Central memory CD8-positive, alpha-beta T cell (primary cell): ENCODE data around the gene FBXL16.
A peak's percentile ranks its signal among the peaks of the same experiment; 100 is the strongest.

Experiments used
- ATAC-seq: fragments of 150-1000 bp; cut with Tn5 transposase; replicated peaks from 2 replicates; pipeline ENCODE4 v1.10.0; 2022; ENCODE audit warnings: mild to moderate bottlenecking, moderate FRiP score, moderate number of reproducible peaks; ENCODE audit not compliant: poor library complexity, severe bottlenecking; ENCODE audit errors: extremely low read depth
- DNase-seq, 2 donors: peaks; one replicate each; pipeline ENCODE4 v3.0.0; 2021; ENCODE audit warnings: low spot score in 2 of 2
- H3K27ac Mint-ChIP-seq: one replicate; pipeline ENCODE4 v1.8.0; 2022; ENCODE audit warnings: low read depth, mild to moderate bottlenecking, moderate library complexity, mixed read lengths
- H3K27me3 Mint-ChIP-seq: one replicate; pipeline ENCODE4 v1.8.0; 2022; ENCODE audit warnings: mixed read lengths
- H3K36me3 Mint-ChIP-seq: one replicate; pipeline ENCODE4 v1.8.0; 2022; ENCODE audit warnings: mild to moderate bottlenecking, moderate library complexity, mixed read lengths; ENCODE audit not compliant: insufficient read depth
- H3K4me1 Mint-ChIP-seq: one replicate; pipeline ENCODE4 v1.8.0; 2022; ENCODE audit warnings: mixed read lengths
- H3K4me3 Mint-ChIP-seq: one replicate; pipeline ENCODE4 v1.8.0; 2022; ENCODE audit warnings: mild to moderate bottlenecking, moderate library complexity, mixed read lengths
- H3K9me3 Mint-ChIP-seq: one replicate; pipeline ENCODE4 v1.8.0; 2022; ENCODE audit warnings: mixed read lengths

The FBXL16 gene

DNA sequence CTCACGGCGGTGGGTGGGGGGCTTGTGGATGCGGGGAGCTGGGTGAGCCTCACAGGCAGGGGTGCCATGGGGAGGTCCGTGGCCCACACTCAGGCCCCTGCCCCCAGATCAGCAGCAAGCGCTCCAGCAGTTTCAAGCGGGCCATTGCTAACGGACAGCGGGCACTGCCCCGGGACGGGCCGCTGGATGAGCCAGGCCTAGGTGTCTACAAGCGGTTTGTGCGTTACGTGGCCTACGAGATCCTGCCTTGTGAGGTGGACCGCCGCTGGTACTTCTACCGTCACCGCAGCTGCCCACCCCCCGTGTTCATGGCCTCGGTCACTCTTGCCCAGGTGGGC lies 29.1 kb downstream of the FBXL16 start:
- Mint-ChIP-seq H3K27ac (no peak overlapping the region), H3K27me3 (no peaks in the 10 kb centered on the region), H3K36me3 (peaks cover 14% of the 10 kb centered on the region), H3K4me3 (no peak overlapping the region), H3K4me1 (peaks cover 15% of the 10 kb centered on the region), H3K9me3 (no peaks in the 10 kb centered on the region)
- DNase-seq (no peak), ATAC-seq (no peak)

DNA sequence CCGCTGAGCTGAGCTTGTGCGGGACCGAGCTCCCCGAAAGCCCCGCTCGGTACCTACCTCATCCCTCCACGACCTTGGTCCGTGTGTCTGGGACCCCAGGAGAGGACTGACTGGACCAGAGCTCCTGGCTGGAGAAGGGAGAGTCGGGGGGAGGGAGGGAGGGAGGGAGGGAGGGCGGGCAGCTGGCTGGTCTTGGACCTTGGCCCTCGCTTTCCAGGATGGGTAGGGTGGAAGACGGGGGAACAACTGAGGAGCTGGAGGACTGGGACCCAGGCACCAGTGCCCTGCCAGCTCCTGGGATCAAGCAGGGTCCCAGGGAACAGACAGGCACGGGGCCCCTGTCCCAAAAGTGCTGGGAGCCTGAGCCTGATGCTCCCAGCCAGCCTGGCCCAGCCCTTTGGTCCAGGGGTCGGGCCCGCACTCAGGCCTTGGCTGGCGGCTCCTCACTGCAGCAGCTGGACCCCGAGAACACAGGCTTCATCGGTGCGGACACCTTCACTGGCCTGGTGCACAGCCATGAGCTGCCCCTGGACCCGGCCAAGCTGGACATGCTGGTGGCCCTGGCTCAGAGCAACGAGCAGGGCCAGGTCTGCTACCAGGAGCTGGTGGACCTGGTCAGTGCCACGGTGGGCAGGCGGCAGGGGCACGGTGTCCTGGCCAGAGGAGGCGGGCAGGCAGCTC lies 29.6 kb downstream of the FBXL16 start:
- no peak overlapping the region for H3K4me3 Mint-ChIP-seq
- H3K9me3 Mint-ChIP-seq = no peaks in the 10 kb centered on the region

DNA sequence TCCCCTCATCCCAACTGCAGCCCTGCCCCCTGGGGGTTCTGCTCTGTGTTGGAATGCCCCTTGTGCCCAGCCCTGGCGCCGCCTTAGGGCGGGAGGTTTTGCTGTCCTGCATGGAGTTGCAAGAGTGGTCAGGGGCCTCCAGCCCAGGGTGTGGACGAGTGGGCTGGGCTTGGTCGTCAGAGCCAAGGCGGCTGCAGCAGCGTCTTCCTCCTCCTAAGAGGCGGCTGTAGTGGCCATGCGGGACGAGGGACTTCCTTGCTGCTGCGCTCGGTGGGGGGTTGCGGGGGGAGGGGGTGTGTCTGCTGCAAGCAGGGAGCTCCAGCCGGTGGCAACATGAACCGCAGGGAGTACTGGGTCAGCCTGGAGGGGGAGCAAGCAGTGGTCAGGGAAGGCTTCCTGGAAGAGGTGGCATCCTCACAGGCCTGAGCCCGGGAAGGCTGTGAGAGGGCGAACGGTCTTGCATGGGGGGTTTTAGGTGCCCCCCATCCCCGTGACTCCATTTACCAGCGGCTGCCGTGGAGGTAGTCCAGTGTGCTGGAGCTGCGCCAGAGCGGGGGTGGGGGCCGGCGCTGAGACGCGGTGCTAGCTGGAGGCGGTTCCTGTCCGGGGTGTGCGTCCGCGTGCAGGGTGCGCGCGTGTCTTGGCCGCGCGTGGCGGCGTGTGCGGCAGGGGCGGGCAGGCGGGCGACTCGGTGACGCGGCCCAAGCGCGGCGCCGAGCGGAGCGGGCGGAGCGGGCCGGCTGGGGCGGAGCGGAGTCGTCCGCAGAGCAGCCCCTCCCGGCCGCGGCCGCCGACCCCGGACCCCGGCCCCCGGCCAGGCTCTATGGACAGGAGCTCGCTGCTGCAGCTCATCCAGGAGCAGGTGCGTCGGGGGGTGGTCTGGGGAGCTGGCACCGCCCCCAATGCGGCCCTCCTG lies 30.4 kb downstream of the FBXL16 start, which contains the start of gene RHBDL1:
TSS of gene RHBDL1 (plus strand) at position 704 of the 916 bp plus-strand sequence. CDS start at position 824, 120 bp downstream.
- H3K4me3 Mint-ChIP-seq = peak within 1 kb of the TSS; percentile 50
- no peaks in the 10 kb centered on the region for H3K27me3 Mint-ChIP-seq
- no peak for ATAC-seq
- H3K27ac Mint-ChIP-seq = no peak within 1 kb of the TSS
- H3K9me3 Mint-ChIP-seq = no peaks in the 10 kb centered on the region
- peaks cover 9% of the 10 kb centered on the region for H3K4me1 Mint-ChIP-seq
- H3K36me3 Mint-ChIP-seq = peaks cover 13% of the 10 kb centered on the region
- no peak for DNase-seq

More for the DNA sequence above, 29.6 kb downstream of the FBXL16 start:
- Mint-ChIP-seq H3K27ac (no peak overlapping the region), H3K36me3 (peaks cover 15% of the 10 kb centered on the region), H3K4me1 (peaks cover 11% of the 10 kb centered on the region), H3K27me3 (no peaks in the 10 kb centered on the region)
- ATAC-seq (no peak), DNase-seq (no peak)

DNA sequence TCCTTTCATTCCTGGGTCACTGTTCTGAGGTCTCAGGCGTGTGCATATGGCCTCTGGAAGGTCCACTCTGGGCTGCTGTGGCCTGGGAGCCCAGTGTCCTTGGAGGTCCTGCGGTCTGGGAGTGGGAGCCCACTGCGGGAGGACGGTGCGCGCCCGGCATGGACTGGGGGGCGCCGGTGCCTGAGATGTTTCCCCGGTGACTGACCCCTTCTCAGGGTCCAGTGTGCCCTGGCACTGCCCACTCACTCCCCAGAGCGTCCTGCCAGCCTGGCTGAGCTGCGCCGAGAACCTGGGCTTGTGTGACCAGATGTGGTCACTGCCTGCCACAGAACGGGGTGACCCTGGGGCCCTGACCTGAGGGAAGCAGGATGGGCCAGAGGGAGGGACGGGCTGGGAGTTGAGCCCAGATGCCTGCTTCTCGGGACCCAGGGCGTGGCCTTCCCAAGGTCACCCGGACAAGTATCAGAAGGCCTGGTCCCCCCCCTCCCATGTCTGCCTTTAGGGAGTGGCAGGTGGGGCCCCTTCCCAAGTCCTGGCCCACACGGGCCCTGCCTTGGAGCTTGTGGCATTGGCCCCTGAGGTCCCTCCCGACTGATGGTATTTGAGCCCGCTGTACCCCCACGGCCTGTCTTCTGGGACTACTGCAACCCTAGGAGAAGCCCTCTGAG lies 31.3 kb downstream of the FBXL16 start:
- ATAC-seq (no peak), DNase-seq (no peak)
- H3K4me1 Mint-ChIP-seq = peaks cover 6% of the 10 kb centered on the region
- H3K9me3 Mint-ChIP-seq = no peaks in the 10 kb centered on the region
- H3K4me3 Mint-ChIP-seq = peak overlapping the region; percentile 50
- H3K27me3 Mint-ChIP-seq = no peaks in the 10 kb centered on the region
- peaks cover 14% of the 10 kb centered on the region for H3K36me3 Mint-ChIP-seq
- no peak overlapping the region for H3K27ac Mint-ChIP-seq

DNA sequence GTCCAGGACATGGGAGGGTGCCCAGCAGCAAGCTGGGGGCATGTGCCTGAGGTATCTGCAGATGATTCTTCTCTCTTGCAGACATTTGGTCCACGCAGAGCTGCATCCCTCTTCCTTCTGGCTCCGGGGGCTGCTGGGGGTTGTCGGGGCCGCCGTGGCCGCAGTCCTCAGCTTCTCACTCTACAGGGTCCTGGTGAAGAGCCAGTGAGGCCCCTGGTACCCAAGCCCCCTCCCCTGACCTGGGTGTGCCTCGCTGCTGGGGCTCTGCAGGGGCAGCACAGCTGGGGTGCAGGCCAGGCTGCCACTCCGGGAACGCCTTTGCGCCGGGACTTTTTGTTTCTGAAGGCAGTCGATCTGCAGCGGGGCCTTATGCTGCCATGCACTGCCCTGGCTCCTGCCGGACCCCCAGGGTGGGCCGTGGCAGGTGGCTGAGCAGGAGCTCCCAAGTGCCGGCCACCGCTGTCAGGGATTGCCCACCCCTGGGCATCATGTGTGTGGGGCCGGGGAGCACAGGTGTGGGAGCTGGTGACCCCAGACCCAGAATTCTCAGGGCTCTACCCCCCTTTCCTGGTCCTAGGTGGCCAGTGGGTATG lies 32.1 kb downstream of the FBXL16 start:
- ATAC-seq (no peak), DNase-seq (no peak)
- Mint-ChIP-seq H3K36me3 (peaks cover 11% of the 10 kb centered on the region), H3K9me3 (no peaks in the 10 kb centered on the region), H3K27me3 (no peaks in the 10 kb centered on the region), H3K4me3 (no peak overlapping the region), H3K27ac (no peak overlapping the region), H3K4me1 (peaks cover 6% of the 10 kb centered on the region)

DNA sequence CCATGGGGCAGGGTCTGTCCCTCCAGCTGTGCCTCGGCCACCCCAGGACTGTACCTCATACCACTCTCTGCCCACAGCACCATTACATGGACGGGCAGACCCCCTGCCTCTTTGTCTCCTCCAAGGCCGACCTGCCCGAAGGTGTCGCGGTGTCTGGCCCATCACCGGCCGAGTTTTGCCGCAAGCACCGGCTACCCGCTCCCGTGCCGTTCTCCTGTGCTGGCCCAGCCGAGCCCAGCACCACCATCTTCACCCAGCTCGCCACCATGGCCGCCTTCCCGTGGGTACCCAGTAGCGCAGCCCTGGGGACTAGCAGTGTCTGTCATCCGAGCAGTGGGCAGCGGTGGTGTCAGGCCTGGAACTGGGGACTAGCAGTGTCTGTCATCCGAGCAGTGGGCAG lies 32.8 kb downstream of the FBXL16 start:
- Mint-ChIP-seq H3K27ac (no peak overlapping the region), H3K27me3 (no peaks in the 10 kb centered on the region), H3K4me1 (peaks cover 6% of the 10 kb centered on the region), H3K9me3 (no peaks in the 10 kb centered on the region), H3K36me3 (peaks cover 11% of the 10 kb centered on the region), H3K4me3 (no peak overlapping the region)
- ATAC-seq (no peak), DNase-seq (no peak)

DNA sequence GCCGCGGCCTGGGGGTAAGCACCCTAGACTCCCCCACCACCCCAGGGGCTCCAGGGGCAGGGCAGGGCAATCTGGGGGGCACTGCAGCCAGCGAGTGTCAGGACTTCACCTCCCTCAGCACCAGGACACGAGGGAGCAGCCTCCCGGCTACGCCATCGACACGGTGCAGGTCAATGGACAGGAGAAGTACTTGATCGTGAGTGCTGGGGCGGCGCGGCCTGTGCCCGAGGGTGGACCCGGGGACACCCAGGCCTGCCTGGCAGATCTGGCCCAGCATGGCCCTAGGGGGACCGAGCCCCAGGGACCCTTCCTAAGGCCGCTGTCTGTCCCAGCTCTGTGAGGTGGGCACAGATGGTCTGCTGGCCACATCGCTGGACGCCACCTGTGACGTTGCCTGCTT lies 33.2 kb downstream of the FBXL16 start:
- Mint-ChIP-seq H3K27ac (no peak overlapping the region), H3K27me3 (no peaks in the 10 kb centered on the region), H3K4me1 (peaks cover 6% of the 10 kb centered on the region), H3K36me3 (peaks cover 11% of the 10 kb centered on the region), H3K4me3 (no peak overlapping the region), H3K9me3 (no peaks in the 10 kb centered on the region)
- no peak for ATAC-seq
- DNase-seq = no peak

DNA sequence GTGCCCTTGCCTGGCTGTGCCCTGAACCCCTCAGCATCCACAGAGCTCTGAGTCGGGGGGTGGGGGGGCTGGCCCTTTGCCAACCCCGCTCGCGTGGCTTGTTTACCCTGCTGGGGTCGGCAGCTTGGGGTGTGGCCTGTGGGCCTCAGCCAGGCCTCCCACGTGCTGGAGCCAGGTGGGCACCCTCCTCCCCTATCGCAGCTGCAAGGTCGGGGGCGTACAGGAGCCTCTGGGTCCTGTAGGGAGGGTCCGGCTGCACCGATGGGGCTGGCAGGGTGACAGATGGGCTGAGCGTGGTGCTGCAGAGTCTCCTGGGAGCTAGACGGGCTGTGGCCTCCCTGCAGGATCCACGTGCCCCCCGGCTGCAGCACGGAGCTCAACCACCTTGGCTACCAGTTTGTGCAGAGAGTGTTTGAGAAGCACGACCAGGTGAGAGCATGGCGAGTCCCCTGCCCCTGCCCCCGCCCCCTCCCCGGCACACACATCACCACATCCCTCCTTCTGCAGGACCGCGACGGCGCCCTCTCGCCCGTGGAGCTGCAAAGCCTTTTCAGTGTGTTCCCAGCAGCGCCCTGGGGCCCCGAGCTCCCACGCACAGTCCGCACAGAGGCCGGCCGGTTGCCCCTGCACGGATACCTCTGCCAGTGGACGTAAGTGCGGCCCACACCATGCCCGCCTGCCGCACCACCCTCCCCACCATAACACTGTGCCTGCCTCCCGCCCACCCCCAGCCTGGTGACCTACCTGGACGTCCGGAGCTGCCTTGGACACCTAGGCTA lies 34.1 kb downstream of the FBXL16 start:
- no peak for DNase-seq
- H3K4me3 Mint-ChIP-seq = no peak overlapping the region
- ATAC-seq = no peak

DNA sequence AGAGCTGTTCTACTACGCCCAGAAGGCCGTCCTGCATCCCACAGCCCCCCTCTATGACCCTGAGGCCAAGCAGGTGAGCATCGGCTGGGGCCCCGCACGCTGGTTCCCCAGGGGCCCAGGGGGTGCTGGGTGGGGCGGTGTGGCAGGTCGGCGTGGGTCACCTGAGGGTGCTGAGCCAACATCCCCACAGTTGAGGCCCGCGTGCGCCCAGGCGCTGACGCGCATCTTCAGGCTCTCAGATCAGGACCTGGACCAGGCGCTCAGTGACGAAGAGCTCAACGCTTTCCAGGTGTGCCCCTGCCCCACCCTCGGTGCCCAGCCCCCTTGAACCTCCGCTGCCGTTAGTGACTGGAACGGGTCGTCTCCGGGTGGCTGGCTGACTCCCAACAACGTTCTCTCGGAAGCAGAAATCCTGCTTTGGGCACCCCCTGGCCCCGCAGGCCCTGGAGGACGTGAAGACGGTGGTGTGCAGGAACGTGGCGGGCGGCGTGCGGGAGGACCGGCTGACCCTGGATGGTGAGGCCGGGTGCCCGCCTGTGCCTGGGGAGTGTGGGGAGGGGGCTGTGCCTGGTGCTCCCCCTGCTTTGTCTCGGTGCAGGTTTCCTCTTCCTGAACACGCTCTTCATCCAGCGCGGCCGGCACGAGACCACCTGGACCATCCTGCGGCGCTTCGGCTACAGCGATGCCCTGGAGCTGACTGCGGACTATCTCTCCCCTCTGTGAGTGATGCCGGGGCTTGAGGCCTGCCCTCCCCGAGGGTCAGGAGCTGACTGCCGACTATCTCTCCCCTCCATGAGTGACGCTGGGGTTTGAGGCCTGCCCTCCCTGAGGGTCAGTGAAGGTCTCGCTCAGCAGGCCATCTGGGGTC lies 34.9 kb downstream of the FBXL16 start:
- H3K27me3 Mint-ChIP-seq = no peaks in the 10 kb centered on the region
- H3K36me3 Mint-ChIP-seq = peaks cover 11% of the 10 kb centered on the region
- H3K27ac Mint-ChIP-seq = no peak overlapping the region
- H3K4me3 Mint-ChIP-seq = no peak overlapping the region
- no peak for DNase-seq
- ATAC-seq = no peak
- no peaks in the 10 kb centered on the region for H3K9me3 Mint-ChIP-seq
- H3K4me1 Mint-ChIP-seq = peaks cover 6% of the 10 kb centered on the region

More for the DNA sequence above, 34.1 kb downstream of the FBXL16 start:
- H3K4me1 Mint-ChIP-seq = peaks cover 6% of the 10 kb centered on the region
- no peak overlapping the region for H3K27ac Mint-ChIP-seq
- no peaks in the 10 kb centered on the region for H3K27me3 Mint-ChIP-seq
- H3K36me3 Mint-ChIP-seq = peaks cover 11% of the 10 kb centered on the region
- no peaks in the 10 kb centered on the region for H3K9me3 Mint-ChIP-seq

DNA sequence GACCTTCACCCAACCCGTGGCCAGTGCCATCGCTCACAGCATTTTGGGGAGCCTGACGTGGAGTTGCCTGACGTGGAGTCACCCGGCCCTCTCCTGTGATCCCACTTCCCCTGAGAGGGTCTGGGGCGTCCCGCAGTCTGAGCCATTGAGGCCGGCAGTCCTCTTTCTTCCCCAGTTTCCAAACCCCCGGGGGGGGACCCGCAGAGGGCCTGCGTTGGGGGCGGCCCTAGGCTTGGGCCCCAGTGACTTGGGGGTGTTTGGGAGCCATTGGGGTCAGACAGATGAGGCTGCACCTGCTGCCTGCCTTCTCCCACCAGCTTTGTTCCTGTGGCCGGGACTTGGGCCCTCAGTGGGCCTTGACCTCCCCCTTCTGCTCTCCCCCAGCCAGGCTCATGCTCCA lies 35.9 kb downstream of the FBXL16 start:
- H3K36me3 Mint-ChIP-seq = peaks cover 9% of the 10 kb centered on the region
- no peaks in the 10 kb centered on the region for H3K27me3 Mint-ChIP-seq
- peaks cover 6% of the 10 kb centered on the region for H3K4me1 Mint-ChIP-seq
- no peak overlapping the region for H3K27ac Mint-ChIP-seq
- no peaks in the 10 kb centered on the region for H3K9me3 Mint-ChIP-seq
- peak overlapping the region; percentile 75 for H3K4me3 Mint-ChIP-seq
- ATAC-seq (no peak), DNase-seq (no peak)

DNA sequence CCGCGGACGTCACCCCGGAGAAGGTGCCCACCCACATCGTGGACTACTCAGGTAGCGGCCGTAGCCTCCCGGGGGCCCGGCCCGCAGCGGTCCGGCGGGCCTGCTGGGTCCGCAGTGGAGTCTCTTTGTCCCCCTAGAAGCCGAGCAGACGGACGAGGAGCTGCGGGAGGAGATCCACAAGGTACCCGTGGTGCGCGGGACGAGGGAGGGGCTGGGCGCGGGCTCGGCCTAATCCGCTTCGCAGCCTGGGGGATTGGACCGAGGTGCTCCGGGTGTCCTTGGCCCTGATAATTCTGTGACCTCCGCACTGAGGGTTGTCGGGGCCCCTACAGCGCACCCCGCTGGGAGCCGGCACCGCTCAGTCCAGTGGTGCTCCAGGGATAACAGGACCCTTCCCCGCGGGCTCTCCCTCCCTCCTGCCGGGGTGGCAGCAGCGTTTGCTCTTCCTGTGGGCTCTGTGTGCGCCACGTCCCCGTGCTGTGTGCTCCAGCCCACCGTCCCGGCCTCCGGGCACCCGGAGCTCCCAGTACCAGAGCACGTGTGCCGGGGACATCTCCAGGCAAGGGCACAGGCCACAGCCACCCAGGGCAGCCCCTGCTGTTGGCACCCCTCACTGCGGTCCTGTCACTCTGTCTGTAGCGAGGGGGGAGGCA lies 37.0 kb downstream of the FBXL16 start:
- Mint-ChIP-seq H3K36me3 (peaks cover 9% of the 10 kb centered on the region), H3K9me3 (no peaks in the 10 kb centered on the region), H3K27ac (peak overlapping the region; percentile 72), H3K4me3 (peak overlapping the region; percentile 75), H3K27me3 (no peaks in the 10 kb centered on the region), H3K4me1 (peaks cover 6% of the 10 kb centered on the region)
- DNase-seq (no peak), ATAC-seq (peak; percentile 8)
